ENCODE data around the gene GTF2IRD1.
A peak's percentile ranks its signal among the peaks of the same experiment; 100 is the strongest.
"Not testable (repeated sequence)": the region's sequence is repeated elsewhere in the genome, so short reads cannot be mapped to it uniquely, and the experiment has no call there.

GTF2IRD1 gene

DNA sequence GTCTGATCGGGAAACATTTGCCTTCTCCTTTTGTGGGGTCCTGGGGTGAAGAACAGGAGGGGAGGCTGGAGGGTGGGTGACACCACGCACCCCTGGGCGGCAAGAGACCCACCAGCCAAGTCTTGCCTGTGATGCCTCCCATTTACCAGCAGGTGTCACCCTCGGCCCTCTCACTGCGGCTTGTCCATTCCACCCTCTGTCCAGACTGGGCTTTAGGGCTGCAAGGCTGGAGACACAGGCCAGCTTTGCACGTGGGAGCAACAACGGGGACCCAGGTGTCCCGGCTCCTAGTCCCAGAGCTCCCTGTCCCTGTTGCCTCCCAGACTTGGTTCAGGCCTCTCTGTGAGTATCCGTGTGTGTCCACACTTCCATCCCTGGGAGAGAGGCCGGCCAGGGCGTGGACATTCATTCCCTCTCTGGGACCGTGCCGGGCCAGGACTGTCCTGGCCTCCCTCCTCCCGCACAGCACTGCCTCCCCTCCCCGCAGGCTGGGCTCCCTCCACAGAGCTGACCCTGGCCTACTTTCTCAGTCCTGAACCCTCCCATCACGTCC is 36.2 kb upstream of the GTF2IRD1 start:
- Mint-ChIP-seq H3K4me3 (no peak overlapping the region), H3K27ac (no peak overlapping the region), H3K27me3 (no peaks in the 10 kb centered on the region), H3K9me3 (no peaks in the 10 kb centered on the region), H3K36me3 (no peaks in the 10 kb centered on the region), H3K4me1 (peaks cover 3 to 6% of the 10 kb centered on the region in 2 donors)
- DNase-seq, result peak; percentile 36
- peak; percentile 83 to 88 for ATAC-seq (replicated peaks)

GRCh38 chr7:74418076-74418475 is 35.6 kb upstream of the GTF2IRD1 start:
- ATAC-seq (replicated peaks) (no peak), DNase-seq (no peak)
- Mint-ChIP-seq H3K27ac (no peak overlapping the region), H3K9me3 (no peaks in the 10 kb centered on the region), H3K27me3 (no peaks in the 10 kb centered on the region), H3K4me1 (peaks cover 3 to 6% of the 10 kb centered on the region in 2 donors), H3K4me3 (no peak overlapping the region), H3K36me3 (no peaks in the 10 kb centered on the region)

DNA sequence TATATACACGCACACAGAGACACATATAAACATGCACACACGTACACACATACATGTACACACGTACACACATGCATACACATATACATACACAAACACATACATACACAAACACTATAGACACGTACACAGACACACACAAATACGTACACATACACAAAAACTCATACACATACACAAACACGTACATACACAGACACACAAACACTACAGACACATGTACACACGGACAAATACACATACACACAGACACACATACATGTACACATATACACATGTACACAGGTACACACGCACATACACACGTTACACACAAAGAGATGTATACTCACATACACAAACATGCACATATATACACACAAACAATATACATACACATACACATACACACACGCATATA is 35.2 kb upstream of the GTF2IRD1 start:
- ATAC-seq (replicated peaks) (no peak), DNase-seq (no peak)
- Mint-ChIP-seq H3K9me3 (no peaks in the 10 kb centered on the region), H3K36me3 (no peaks in the 10 kb centered on the region), H3K27me3 (no peaks in the 10 kb centered on the region), H3K27ac (no peak overlapping the region), H3K4me3 (no peak overlapping the region), H3K4me1 (peaks cover 3 to 6% of the 10 kb centered on the region in 2 donors)

- not testable (repeated sequence) for H3K4me3 Mint-ChIP-seq
These were observed 34.5 kb upstream of the GTF2IRD1 start for GRCh38 chr7:74419232-74419631.

DNA sequence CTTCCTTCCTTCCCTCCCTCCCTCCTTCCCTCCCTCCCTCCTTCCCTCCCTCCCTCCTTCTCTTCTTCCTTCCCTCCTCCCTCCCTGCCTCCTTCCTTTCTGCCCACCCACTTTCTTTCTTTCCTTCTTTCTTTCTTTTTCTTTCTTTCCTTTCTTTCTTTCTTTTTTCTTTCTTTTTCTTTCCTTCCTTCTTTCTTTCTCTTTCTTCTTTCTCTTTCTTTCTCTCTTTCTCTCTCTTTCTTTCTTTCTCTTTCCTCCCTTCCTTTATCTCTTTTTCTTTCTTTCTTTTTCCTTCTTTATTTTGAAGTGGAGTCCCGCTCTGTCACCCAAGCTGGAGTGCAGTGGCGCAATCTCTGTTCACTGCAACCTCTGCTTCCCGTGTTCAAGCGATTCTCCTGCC is 33.7 kb upstream of the GTF2IRD1 start:
- Mint-ChIP-seq H3K36me3 (no peaks in the 10 kb centered on the region), H3K4me3 (no peak overlapping the region), H3K4me1 (peaks cover 3 to 6% of the 10 kb centered on the region in 2 donors), H3K9me3 (no peaks in the 10 kb centered on the region), H3K27ac (no peak overlapping the region), H3K27me3 (no peaks in the 10 kb centered on the region)
- no peak for ATAC-seq (replicated peaks)
- DNase-seq, result no peak

More at GRCh38 chr7:74419232-74419631, 34.5 kb upstream of the GTF2IRD1 start:
- not testable (repeated sequence) for DNase-seq; H3K4me1 Mint-ChIP-seq; H3K9me3 Mint-ChIP-seq; H3K27ac Mint-ChIP-seq; H3K36me3 Mint-ChIP-seq; H3K27me3 Mint-ChIP-seq; ATAC-seq (replicated peaks)

GRCh38 chr7:74424291-74424880 is 29.3 kb upstream of the GTF2IRD1 start:
- no peak for ATAC-seq (replicated peaks)
- Mint-ChIP-seq H3K9me3 (no peaks in the 10 kb centered on the region), H3K27ac (no peak overlapping the region), H3K4me1 (no peaks in the 10 kb centered on the region), H3K27me3 (no peaks in the 10 kb centered on the region), H3K36me3 (no peaks in the 10 kb centered on the region), H3K4me3 (no peak overlapping the region)
- DNase-seq, result no peak

- DNase-seq, result no peak
- Mint-ChIP-seq H3K4me1 (no peaks in the 10 kb centered on the region), H3K27ac (no peak overlapping the region), H3K9me3 (no peaks in the 10 kb centered on the region), H3K4me3 (no peak overlapping the region), H3K27me3 (no peaks in the 10 kb centered on the region), H3K36me3 (no peaks in the 10 kb centered on the region)
- no peak for ATAC-seq (replicated peaks)
These were observed 25.7 kb upstream of the GTF2IRD1 start for GRCh38 chr7:74428023-74428422.

- no peak overlapping the region for H3K4me3 Mint-ChIP-seq
- no peak overlapping the region for H3K27ac Mint-ChIP-seq
- ATAC-seq (replicated peaks) (no peak), DNase-seq (no peak)
- H3K27me3 Mint-ChIP-seq, result no peaks in the 10 kb centered on the region
- no peaks in the 10 kb centered on the region for H3K4me1 Mint-ChIP-seq
- no peaks in the 10 kb centered on the region for H3K9me3 Mint-ChIP-seq
- no peaks in the 10 kb centered on the region for H3K36me3 Mint-ChIP-seq
These were observed 24.5 kb upstream of the GTF2IRD1 start for GRCh38 chr7:74429153-74429747.

DNA sequence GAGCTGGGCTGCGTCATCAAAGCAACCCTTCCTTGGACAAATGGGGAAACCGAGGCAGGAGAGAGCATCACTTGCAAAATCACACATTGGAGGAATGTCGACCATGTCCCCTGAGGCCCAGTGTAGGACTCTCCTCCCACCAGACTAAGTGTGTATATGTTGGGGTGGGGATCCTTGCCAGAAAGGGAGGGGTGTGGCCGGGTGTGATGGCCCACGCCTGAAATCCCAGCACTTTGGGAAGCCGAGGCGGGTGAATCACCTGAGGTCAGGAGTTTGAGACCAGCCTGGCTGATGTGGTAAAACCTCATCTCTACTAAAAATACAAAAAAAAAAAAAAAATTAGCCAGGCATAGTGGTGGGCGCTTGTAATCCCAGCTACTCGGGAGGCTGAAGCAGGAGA is 23.3 kb upstream of the GTF2IRD1 start:
- not testable (repeated sequence) for H3K27me3 Mint-ChIP-seq; H3K4me3 Mint-ChIP-seq; ATAC-seq (replicated peaks); H3K9me3 Mint-ChIP-seq; DNase-seq; H3K36me3 Mint-ChIP-seq; H3K4me1 Mint-ChIP-seq; H3K27ac Mint-ChIP-seq

DNA sequence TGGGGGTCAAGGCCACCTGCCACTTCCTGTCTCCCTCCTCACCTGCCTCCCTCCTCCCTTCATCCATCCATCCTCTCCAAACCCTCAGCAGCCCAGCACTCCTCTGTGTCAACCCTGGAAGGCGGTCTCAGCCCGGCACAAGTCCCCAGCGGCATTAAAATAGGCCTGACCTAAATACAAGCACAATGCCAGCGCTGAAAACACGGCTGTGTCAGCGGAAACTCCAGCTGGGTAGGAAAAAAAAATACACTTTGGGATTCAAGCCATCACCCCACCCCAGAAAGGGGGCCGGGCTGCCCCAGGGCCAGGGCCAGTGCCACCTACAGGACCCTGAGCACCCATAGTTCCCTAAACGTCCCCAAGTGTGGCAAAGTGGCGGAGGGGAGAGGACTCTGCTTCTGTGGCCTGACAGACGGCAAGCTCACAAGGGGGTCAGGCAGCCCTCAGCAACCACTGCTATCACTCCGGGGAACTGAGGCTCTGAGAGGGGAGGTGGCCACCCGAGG is 22.7 kb upstream of the GTF2IRD1 start:
- no peaks in the 10 kb centered on the region for H3K27me3 Mint-ChIP-seq
- H3K4me1 Mint-ChIP-seq, result no peaks in the 10 kb centered on the region
- H3K9me3 Mint-ChIP-seq, result no peaks in the 10 kb centered on the region
- no peak overlapping the region for H3K27ac Mint-ChIP-seq
- H3K36me3 Mint-ChIP-seq, result no peaks in the 10 kb centered on the region
- H3K4me3 Mint-ChIP-seq, result no peak overlapping the region
- ATAC-seq (replicated peaks) (no peak), DNase-seq (no peak)

- H3K36me3 Mint-ChIP-seq; H3K4me3 Mint-ChIP-seq; DNase-seq; ATAC-seq (replicated peaks); H3K9me3 Mint-ChIP-seq; H3K4me1 Mint-ChIP-seq; H3K27ac Mint-ChIP-seq: not testable (repeated sequence)
- peaks cover 0 to 13% of the 10 kb centered on the region in 2 donors for H3K27me3 Mint-ChIP-seq
These were observed 16.5 kb upstream of the GTF2IRD1 start for GRCh38 chr7:74437291-74437571.

DNA sequence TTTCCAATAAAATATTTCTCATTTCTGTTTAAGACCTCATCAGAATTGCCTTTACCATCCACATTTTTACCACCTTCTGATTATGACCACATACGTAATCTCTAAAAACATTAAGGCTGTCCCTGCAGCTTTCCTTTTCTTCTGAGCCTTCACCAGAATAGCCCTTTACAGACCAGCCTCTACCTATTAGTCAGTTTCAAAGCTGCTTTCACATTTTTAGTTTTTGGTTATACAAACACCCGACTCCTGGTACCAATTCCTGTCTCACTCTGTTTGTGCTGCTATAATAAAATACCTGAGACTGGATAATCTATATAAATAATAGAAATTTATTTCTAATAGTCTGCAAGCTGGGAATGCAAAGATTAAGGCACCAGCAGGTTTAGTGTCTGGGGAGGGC is 15.4 kb upstream of the GTF2IRD1 start:
- Mint-ChIP-seq H3K9me3 (peaks cover 0 to 3% of the 10 kb centered on the region in 2 donors), H3K4me3 (no peak overlapping the region), H3K27me3 (peaks cover 0 to 13% of the 10 kb centered on the region in 2 donors), H3K4me1 (peaks cover 2 to 5% of the 10 kb centered on the region in 2 donors), H3K36me3 (peaks cover 0 to 3% of the 10 kb centered on the region in 2 donors), H3K27ac (no peak overlapping the region)
- ATAC-seq (replicated peaks) (no peak), DNase-seq (no peak)

GRCh38 chr7:74439541-74439940 is 14.2 kb upstream of the GTF2IRD1 start:
- Mint-ChIP-seq H3K4me3 (no peak overlapping the region), H3K27ac (no peak overlapping the region), H3K4me1 (peaks cover 2 to 5% of the 10 kb centered on the region in 2 donors), H3K27me3 (peaks cover 0 to 13% of the 10 kb centered on the region in 2 donors), H3K36me3 (peaks cover 0 to 3% of the 10 kb centered on the region in 2 donors), H3K9me3 (peaks cover 0 to 3% of the 10 kb centered on the region in 2 donors)
- ATAC-seq (replicated peaks) (peak; percentile 68 to 96), DNase-seq (no peak)

DNA sequence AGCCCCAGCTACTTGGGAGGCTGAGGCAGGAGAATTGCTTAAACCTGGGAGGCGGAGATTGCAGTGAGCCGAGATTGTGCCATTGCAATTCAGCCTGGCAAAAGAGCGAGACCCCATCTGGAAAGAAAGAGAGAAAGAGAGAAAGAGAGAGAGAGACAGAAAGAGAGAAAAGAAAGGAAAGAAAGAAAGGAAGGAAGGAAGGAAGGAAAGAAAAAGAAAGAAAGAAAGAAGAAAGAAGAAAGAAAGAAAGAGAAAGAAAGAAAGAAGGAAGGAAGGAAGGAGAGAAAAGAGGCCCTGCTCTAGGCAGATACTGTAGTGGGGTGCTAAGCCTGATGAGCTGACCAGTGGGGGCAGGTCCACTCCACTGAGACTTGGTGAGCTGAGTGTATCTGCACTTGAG is 13.6 kb upstream of the GTF2IRD1 start:
- DNase-seq; H3K27ac Mint-ChIP-seq; ATAC-seq (replicated peaks): not testable (repeated sequence)

DNA sequence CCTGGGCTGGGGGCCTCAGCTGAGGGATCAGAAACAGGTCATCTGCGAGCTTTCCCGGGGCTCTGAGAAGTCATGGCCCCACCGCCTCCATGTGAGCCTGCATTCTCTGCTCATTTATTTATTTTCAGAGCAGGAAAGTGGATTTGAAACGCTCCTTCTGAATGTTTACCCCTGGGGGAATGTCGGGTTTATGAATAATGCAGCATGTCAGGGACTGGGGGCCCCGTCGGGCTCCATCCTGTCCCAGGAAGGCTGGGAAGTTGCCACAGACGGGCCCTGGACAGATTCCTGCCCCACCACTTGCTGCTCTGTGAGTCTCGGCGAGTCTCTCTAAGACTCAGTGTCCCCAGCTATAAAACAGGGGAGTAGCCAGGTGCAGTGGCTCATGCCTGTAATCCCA is 11.9 kb upstream of the GTF2IRD1 start:
- Mint-ChIP-seq H3K27ac (no peak overlapping the region), H3K9me3 (peaks cover 0 to 1% of the 10 kb centered on the region in 2 donors), H3K4me1 (peaks cover 2 to 5% of the 10 kb centered on the region in 2 donors), H3K4me3 (no peak overlapping the region), H3K27me3 (peaks cover 0 to 13% of the 10 kb centered on the region in 2 donors), H3K36me3 (peaks cover 0 to 3% of the 10 kb centered on the region in 2 donors)
- DNase-seq (no peak), ATAC-seq (replicated peaks) (no peak)

More for the DNA sequence above, 13.6 kb upstream of the GTF2IRD1 start:
- not testable (repeated sequence) for H3K4me3 Mint-ChIP-seq, H3K36me3 Mint-ChIP-seq, H3K9me3 Mint-ChIP-seq, H3K4me1 Mint-ChIP-seq
- H3K27me3 Mint-ChIP-seq, result peaks cover 0 to 13% of the 10 kb centered on the region in 2 donors
